Putamen (tissue), 1 donor: ENCODE results near the gene PPP2CA.
A peak's percentile ranks its signal among the peaks of the same experiment; 100 is the strongest.

Experiments used
- DNase-seq: peaks from one replicate; pipeline ENCODE4 v3.0.0-alpha.2; 2016; ENCODE audit warnings: low spot score

PPP2CA gene

GRCh38 chr5:134189031-134189430 lies 36.8 kb downstream of the PPP2CA start:
- DNase-seq = no peak

DNA sequence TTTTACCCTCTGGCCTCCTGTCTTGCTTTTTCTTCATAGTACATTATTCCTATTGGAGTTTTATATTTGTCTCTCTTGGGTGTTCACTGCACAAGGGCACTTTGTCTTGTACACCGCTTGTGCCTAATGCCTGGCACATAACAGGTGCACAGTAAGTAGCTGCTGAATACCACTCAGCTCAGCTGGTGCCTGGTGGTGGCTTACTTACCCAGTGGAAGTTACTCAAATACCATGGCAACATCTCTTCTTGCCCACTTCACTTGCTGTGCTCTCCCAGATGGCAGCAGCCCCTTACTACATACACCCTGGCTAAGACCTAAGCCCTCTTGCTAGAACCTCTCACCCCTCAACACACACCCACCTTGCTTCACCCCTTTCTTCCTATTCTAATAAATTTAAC lies 37.8 kb downstream of the PPP2CA start:
- no peak for DNase-seq

GRCh38 chr5:134184155-134185135 lies 41.4 kb downstream of the PPP2CA start:
- no peak for DNase-seq

GRCh38 chr5:134183481-134183880 lies 42.4 kb downstream of the PPP2CA start:
- DNase-seq = no peak

DNA sequence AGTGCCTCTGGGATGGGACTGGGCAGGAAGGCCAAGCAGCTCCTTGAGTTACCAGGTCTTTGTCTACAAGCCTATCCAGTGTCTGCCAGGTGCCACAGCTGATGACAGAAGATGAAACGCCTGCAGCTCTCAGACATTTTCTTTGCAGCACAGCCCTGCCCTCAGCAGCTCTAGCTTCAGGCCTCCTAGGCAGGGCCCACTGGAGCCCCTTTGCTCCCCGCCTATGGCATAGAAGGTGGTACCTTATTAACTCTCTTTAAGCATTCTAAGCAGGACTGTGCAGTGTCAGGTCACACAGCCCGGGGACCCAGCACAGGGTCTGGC lies 47.8 kb downstream of the PPP2CA start:
- no peak for DNase-seq

DNA sequence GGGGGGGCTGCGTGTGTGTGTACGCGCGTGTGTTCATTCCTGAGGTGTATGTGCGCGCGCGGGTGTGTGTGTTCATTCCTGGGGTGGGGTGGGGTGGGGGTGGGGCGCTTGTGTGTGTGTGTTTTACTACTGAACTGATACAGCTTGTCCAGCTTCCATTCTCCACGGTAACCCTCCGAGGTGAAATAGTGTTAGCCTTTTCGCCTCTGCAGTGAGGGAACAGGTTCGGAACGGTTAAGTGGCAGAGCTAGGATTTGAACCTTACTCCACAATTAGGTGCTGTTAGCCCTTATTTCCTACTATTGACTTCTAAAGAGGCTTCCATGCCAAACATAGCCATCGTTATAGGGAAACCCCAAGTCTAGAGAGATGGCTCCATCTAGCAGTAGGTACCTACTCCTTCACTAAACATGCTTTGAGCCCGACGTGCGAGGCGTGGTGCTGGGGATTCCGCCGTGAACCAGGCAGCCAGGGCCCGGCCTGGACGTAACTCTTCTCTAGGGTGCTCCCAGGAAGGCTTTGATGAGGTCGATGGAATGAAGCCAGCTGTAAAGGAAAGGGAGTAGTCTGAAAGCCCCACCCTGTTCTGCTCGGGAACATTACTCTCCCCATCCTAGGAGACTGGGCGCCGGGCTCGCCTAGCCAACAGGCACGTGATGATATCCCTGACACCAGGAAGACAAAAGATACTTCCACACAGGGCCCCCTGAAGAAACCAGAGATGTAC lies 48.3 kb downstream of the PPP2CA start:
- no peak for DNase-seq

GRCh38 chr5:134176511-134177368 lies 49.1 kb downstream of the PPP2CA start, which contains the start of gene SKP1:
TSS of gene SKP1 (minus strand) at chr5:134176950. CDS start at chr5:134174022, 2,928 bp downstream.
- peak; percentile 82 for DNase-seq

DNA sequence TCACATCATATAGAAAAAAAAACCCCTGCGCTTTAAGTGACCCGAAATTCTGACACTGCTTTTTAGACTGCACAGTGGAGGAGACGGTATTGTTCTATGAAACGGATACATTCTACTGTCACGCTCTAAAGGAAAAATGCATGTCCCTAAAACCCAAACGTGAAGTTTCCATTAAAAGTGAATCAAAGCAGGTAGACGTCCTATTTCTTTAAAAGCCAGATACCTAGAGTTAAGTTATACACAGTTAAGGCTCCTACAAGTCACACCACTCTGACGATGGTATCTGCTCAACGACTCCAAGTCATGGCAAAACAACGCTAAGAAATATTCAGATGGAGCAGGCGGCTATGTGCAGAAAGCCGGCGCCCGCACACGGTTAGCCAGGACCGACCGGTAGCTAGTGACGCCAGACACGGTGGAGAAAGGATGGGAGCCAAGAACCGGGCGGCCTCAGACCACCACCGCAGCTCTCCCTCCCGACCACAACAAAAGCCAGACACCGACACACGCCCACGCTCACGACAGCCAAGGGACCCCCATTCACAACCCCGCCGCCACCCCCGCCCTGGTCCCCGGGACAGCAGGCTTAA lies 49.9 kb downstream of the PPP2CA start:
- no peak for DNase-seq

GRCh38 chr5:134174841-134175839 lies 50.7 kb downstream of the PPP2CA start:
- DNase-seq = no peak

DNA sequence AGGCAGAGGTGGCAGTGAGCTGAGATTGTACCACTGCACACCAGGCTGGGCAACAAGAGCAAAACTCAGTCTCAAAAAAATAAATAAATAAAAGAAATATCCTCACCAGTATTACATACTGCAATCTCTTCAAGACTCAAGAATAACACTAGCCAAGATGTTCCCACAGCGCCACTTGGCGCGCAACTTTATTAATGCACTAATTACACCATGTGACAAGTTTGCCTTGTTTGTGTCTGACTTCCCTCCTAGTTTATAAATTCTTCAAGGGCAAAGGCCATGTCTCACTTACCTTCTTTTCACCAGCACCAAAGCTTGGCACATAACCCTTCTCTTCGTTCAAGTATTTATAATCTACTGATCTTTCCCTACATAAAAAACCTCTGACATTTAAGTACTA lies 53.9 kb downstream of the PPP2CA start:
- no peak for DNase-seq

DNA sequence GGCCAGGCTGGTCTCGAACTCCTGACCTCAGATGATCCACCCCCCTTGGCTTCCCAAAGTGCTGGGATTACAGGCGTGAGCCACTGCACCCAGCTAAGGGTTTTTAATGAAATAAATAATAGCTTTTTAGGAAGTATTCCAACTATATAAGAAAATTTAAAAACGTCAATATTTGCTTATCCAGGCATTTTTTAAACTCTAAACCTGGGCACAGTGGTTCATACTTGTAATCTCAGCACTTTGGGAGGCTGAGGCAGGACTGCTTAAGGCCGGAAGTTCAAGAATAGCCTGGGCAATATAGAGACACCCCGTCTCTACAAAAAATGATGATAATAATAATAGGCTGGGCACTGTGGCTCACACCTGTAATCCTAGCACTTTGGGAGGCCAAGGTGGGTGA lies 63.3 kb downstream of the PPP2CA start:
- no peak for DNase-seq

DNA sequence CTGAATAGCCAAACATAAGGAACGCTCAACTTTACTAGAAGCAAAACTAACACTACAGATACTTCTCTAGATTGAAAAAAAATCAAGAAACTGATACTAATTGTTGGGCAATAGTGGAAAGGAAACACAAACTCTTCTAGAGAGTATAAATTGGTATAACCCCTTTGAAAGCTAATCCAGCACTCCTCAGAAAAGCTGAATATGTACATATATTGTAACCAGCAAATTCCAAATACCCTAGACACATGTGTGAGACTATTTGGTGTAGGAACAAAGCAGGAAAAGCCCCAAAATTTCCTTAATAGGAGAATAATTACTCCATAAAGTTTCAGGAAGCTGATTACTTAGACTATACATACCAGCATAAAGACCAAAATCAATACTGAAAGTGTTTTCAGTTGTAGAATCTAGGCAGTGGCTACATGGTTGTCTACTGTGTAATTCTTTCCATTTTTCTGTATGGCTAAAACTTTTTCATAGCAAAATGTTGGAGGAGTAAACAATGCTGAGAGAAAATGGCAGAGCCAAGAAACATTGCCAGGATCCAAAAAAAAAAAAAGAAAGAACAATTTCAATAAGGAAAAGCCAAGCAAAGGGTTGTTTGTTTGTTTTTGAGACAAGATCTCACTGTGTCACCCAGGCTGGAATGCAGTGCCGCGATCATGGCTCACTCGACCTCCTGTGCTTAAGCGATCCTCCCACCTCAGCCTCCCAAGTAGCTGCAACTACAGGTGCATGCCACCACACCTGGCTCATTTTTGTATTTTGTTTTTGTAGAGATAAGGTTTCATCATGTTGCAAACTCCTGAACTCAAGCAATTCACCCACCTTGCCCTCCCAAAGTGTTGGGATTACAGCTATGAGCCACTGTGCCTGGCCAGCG lies 64.1 kb downstream of the PPP2CA start:
- DNase-seq = no peak

DNA sequence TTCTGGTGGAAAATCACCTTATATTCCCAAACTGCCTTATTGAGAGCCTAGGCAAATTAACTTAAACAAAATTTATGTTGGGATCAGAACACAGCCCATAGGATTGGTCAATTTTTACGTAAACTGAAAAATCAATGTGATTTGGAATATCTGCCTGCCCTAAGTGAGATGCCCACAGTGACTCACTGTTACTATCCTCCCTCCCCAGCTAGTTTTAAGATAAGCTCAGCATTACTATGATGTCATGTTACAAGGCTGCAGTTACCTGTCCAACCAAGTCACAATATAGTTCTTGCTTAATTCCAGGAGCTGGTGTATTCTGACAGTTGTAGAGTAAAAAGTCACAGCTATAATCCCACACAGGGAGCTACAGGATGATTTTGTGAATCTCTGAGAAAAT lies 72.2 kb downstream of the PPP2CA start:
- DNase-seq = no peak

GRCh38 chr5:134153241-134153640 lies 72.6 kb downstream of the PPP2CA start:
- DNase-seq = no peak

GRCh38 chr5:134152173-134152832 lies 73.6 kb downstream of the PPP2CA start:
- peak; percentile 43 for DNase-seq

DNA sequence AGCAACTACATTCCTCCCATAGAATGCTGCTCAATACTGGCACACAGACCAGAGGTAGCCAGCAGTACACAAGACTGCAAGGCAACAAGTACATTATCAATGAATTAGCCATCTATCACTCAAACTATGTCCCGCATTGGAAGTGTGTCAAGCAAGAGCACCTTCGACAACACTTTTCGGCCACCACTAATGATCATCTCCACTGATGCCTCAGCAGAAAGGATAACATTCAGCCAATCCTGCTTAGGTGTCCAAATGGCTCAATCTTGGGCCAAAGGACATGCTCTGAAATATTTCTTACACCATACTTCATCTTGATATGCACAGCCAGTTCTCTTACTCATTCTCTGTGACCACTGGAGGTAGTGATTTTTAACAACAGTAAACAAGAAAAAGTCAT lies 74.2 kb downstream of the PPP2CA start:
- no peak for DNase-seq

DNA sequence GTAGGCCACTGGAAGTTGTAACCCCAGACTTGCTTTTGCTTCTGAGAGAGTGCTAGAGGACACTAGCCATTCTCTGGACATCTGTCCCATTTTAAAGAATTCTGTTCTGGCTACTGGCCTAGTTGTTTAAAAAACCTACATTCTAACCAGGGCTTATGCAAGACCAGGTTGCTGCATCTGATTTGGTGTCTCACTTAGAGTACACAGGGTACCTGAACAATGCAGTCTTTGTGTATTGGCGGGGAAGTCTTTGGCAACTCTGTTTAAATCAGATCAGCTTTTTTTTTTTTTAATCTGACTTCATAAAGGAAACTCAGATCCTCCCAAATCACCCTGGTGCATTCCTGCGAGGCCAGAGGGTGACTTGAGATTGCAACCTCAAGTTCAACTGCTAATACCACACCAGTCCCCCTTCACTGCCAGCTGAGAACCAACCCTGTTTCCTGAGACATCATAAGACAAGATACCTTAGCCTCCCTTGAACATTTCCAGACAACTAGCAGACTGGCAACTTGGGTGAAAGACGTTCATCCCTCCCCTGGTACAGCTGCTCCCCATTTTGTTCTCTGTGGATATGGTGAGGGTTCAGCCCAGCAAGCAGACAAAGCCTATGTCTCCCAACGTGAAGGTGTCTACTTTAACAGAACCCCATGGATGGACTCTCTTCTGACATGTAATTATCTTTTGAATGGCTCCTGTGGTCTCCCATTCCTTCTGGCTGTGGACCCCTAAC lies 76.1 kb downstream of the PPP2CA start:
- no peak for DNase-seq

GRCh38 chr5:134148986-134149539 lies 76.8 kb downstream of the PPP2CA start:
- no peak for DNase-seq
